B cell (primary cell): ENCODE results near the gene CFAP61. TPM values are rescaled to one million over a fixed set of nuclear protein-coding genes. Genes with fewer than 3 reads are reported as not detected.

Experiments used
- ATAC-seq: fragments of 200-7000 bp; cut with Tn5 transposase; one replicate; pipeline ENCODE4 v1.10.0; 2021; ENCODE audit warnings: low read depth, mild to moderate bottlenecking, moderate number of reproducible peaks, moderate library complexity
- CTCF ChIA-PET: fragments of 350-600 bp; sonication (Branson Sonifier 250); formaldehyde crosslinking; loops from one replicate; lab custom pipeline; 2021; ENCODE audit warnings: antibody characterized with exemption, inconsistent platforms; lab: Charles Lee
- POLR2A ChIA-PET: fragments of 350-600 bp; sonication (Branson Sonifier 250); formaldehyde crosslinking; loops from one replicate; lab custom pipeline; 2021; ENCODE audit warnings: antibody characterized with exemption; lab: Charles Lee
- DNase-seq: peaks from one replicate; pipeline ENCODE4 v3.0.0; 2013
- H2AFZ ChIP-seq: 2 replicates; pipeline ENCODE4 v1.6.1; 2012; ENCODE audit warnings: mild to moderate bottlenecking, low read depth, low read length; ENCODE audit not compliant: insufficient read depth, poor library complexity, severe bottlenecking
- H3K27ac ChIP-seq, 2 donors: 1 replicate in 1 of 2; 2 replicates in 1 of 2; pipeline ENCODE4 v1.5.1; 2012 to 2013; ENCODE audit warnings: low read length in 2 of 2, mild to moderate bottlenecking in 2 of 2, moderate library complexity in 1 of 2
- H3K27me3 ChIP-seq, 4 experiments: fragments of 200-600 bp in 1 of 4; sonication (generic) in 1 of 4; replicated peaks in 1 of 4; 1 replicate in 2 of 4; 2 replicates in 2 of 4; pipeline versions ENCODE4 v1.6.1 to v1.7.0; 2013 to 2016; ENCODE audit warnings: low read length in 3 of 4, mild to moderate bottlenecking in 2 of 4, mixed read lengths in 1 of 4, moderate library complexity in 1 of 4; ENCODE audit not compliant: insufficient read depth in 4 of 4, control insufficient read depth in 3 of 4; ENCODE audit errors: control extremely low read depth in 1 of 4
- H3K36me3 ChIP-seq, 2 experiments: replicated peaks in 1 of 2; 1 replicate in 1 of 2; 2 replicates in 1 of 2; pipeline versions ENCODE4 v1.6.1 to v1.7.1; 2013; ENCODE audit warnings: low read length in 1 of 2; ENCODE audit not compliant: insufficient read depth in 2 of 2, control insufficient read depth in 1 of 2; ENCODE audit errors: control extremely low read depth in 1 of 2, extremely low read depth in 1 of 2
- H3K4me1 ChIP-seq, 2 donors: fragments of 200-600 bp in 1 of 2; sonication (generic) in 1 of 2; 1 replicate in 1 of 2; 2 replicates in 1 of 2; pipeline versions ENCODE4 v1.5.1 to v1.6.1; 2013 to 2017; ENCODE audit warnings: low read length in 2 of 2; ENCODE audit not compliant: control insufficient read depth in 2 of 2, insufficient read depth in 2 of 2
- H3K4me2 ChIP-seq: replicated peaks from 2 replicates; pipeline ENCODE3; 2012; ENCODE audit warnings: mild to moderate bottlenecking, low read depth, low read length; ENCODE audit not compliant: poor library complexity, severe bottlenecking
- H3K4me3 ChIP-seq, 5 experiments: fragments of 200-600 bp in 1 of 5; sonication (generic) in 1 of 5; 1 replicate in 3 of 5; 2 replicates in 2 of 5; pipeline versions ENCODE4 v1.5.1 to v1.7.0; 2011 to 2016; ENCODE audit warnings: low read length in 4 of 5, mild to moderate bottlenecking in 4 of 5, low read depth in 2 of 5, control low read depth in 1 of 5, moderate library complexity in 1 of 5; ENCODE audit not compliant: insufficient read depth in 1 of 5; ENCODE audit errors: control extremely low read depth in 1 of 5, extremely low read depth in 1 of 5
- H3K79me2 ChIP-seq: fragments of 200-600 bp; sonication (generic); one replicate; pipeline ENCODE4 v1.6.0; 2016; ENCODE audit warnings: low read length; ENCODE audit not compliant: control insufficient read depth, insufficient read depth
- H3K9ac ChIP-seq: fragments of 200-600 bp; sonication (generic); 2 replicates; pipeline ENCODE4 v1.6.1; 2017; ENCODE audit warnings: mild to moderate bottlenecking, low read length, moderate library complexity
- H3K9me3 ChIP-seq, 3 donors: one replicate each; pipeline versions ENCODE4 v1.6.1 to v1.7.1; 2013; ENCODE audit warnings: low read length in 2 of 3; ENCODE audit not compliant: control insufficient read depth in 2 of 3, insufficient read depth in 1 of 3; ENCODE audit errors: control extremely low read depth in 1 of 3
- H4K20me1 ChIP-seq: 2 replicates; pipeline ENCODE4 v1.6.0; 2012; ENCODE audit warnings: mild to moderate bottlenecking, low read length; ENCODE audit not compliant: insufficient read depth, control insufficient read depth, poor library complexity, severe bottlenecking
- H3K27ac Mint-ChIP-seq: one replicate; pipeline ENCODE4 v1.8.0; 2021; ENCODE audit warnings: mixed read lengths
- H3K27me3 Mint-ChIP-seq: one replicate; pipeline ENCODE4 v1.8.0; 2021; ENCODE audit warnings: mixed read lengths
- H3K4me1 Mint-ChIP-seq: one replicate; pipeline ENCODE4 v1.8.0; 2021; ENCODE audit warnings: mixed read lengths
- H3K4me3 Mint-ChIP-seq: one replicate; pipeline ENCODE4 v1.8.0; 2021; ENCODE audit warnings: mixed read lengths
- H3K9me3 Mint-ChIP-seq: one replicate; pipeline ENCODE4 v1.8.0; 2022; ENCODE audit warnings: mixed read lengths; ENCODE audit not compliant: insufficient read depth
- CTCF ChIP-seq: fragments of 200-600 bp; IDR thresholded peaks from one replicate; pipeline ENCODE4 v1.8.0; 2022; ENCODE audit warnings: antibody characterized with exemption, mild to moderate bottlenecking
- EZH2 ChIP-seq: IDR thresholded peaks from 2 replicates; pipeline ENCODE4 v1.6.1; 2012; ENCODE audit warnings: borderline replicate concordance, low read depth, mild to moderate bottlenecking, moderate library complexity, low read length; ENCODE audit not compliant: insufficient read depth, poor library complexity, severe bottlenecking
- WGBS: methylation state at CpG from one replicate; pipeline ENCODE4 v1.1.5; 2013; ENCODE audit warnings: missing lambda C conversion rate; ENCODE audit not compliant: insufficient coverage; 5-methylcytosine and 5-hydroxymethylcytosine counted together
- intact Hi-C: fragments of 100-400 bp; cut with micrococcal nuclease; formaldehyde crosslinking; loops from one replicate; pipeline ENCODE4 v1.10.0; 2022
- polyA plus RNA-seq: library from polyadenylated mRNA; depleted of rRNA; stranded (reverse); fragments of >200 nt; gene quantifications from 2 replicates; pipeline ENCODE4 v1.2.3, GENCODE V29; 2012
- total RNA-seq, 2 donors: library from RNA; stranded (reverse); fragments of 120-200 nt in 1 of 2; gene quantifications; 1 replicate in 1 of 2; 2 replicates in 1 of 2; pipeline versions ENCODE4 v1.2.3 to v1.2.4, GENCODE V29; 2013 to 2022

CFAP61 gene
- total and polyA plus RNA-seq, 2 donors (not counting 1 experiment from before 2014, with no cell fraction given) = not detected

DNA sequence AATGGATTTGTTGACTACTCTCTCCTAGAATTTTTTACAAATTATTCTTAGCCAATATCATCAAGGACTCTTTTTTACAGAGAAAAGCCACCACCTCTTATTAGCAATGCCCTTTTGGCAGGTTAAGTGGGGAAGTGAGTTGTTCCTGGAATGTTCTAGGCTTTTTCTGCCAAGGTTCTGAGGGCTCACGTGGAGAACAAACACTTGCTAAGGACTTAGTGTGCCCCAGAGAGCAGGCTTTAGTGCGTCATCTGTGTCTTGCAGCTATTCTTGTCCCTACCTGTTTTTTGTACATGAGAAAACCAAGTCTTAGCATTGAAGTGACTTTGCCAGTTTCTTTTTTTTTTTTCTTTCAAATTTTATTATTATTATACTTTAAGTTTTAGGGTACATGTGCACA, 33.5 kb downstream of the CFAP61 start:
- no peaks in the 10 kb centered on the region for H3K9me3 Mint-ChIP-seq
- no peaks in the 10 kb centered on the region for H4K20me1 ChIP-seq
- TF ChIP-seq EZH2 = no peak
- TF ChIP-seq CTCF = no peak
- H3K4me2 ChIP-seq = no peak overlapping the region
- ATAC-seq (no peak), DNase-seq (no peak)
- ChIA-PET POLR2A (no interaction called here), CTCF (interaction anchor here (1.0 to 4.6 kb wide), 2 partner anchors 484 to 508 kb away, joined by 3 to 37 read pairs; no protein-coding TSS in a partner anchor)
- H3K4me3 ChIP-seq = no peak overlapping the region
- H3K9ac ChIP-seq = no peak overlapping the region
- H3K27me3 Mint-ChIP-seq = peaks cover 18% of the 10 kb centered on the region
- 40% methylated on average over 2 of the region's 2 CpGs for WGBS
- intact Hi-C loops = loop anchor here (2.0 kb wide), 1 partner anchor 739 kb away; no protein-coding TSS in a partner anchor
- H3K9me3 ChIP-seq = no peaks in the 10 kb centered on the region
- H3K27ac Mint-ChIP-seq = no peak overlapping the region
- no peak overlapping the region for H2AFZ ChIP-seq
- no peak overlapping the region for H3K4me3 Mint-ChIP-seq
- no peaks in the 10 kb centered on the region for H3K36me3 ChIP-seq
- peaks cover 0 to 2% (median 0%) of the 10 kb centered on the region in 4 experiments for H3K27me3 ChIP-seq
- no peaks in the 10 kb centered on the region for H3K79me2 ChIP-seq
- H3K4me1 Mint-ChIP-seq = peaks cover 2% of the 10 kb centered on the region
- no peak overlapping the region for H3K27ac ChIP-seq
- peaks cover 0 to 4% of the 10 kb centered on the region in 2 donors for H3K4me1 ChIP-seq

DNA sequence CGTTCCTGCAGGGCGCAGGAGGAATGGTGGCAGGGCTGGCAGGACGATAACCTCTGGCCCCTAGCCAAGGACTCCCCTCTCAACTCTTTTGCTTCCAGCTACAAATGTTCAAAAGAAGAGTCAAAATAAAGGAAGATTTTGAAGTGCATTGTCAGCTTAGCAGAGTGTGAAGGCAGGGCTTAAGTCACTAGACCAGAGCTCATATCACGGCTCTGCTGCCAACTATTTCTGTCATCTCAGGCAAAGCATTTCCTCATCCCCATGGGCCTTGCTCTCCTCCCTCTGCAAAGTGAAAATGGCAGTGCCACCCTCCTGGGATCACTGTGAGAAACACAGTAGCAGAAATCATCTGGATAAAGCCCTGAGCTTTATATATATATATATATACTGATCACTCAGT, 36.7 kb downstream of the CFAP61 start:
- H3K27me3 Mint-ChIP-seq = peaks cover 10% of the 10 kb centered on the region
- peaks cover under 1% of the 10 kb centered on the region for H3K4me1 Mint-ChIP-seq
- no peaks in the 10 kb centered on the region for H3K36me3 ChIP-seq
- intact Hi-C loops = no loop called here
- peaks cover 0 to 4% of the 10 kb centered on the region in 2 donors for H3K4me1 ChIP-seq
- H3K4me3 Mint-ChIP-seq = no peak overlapping the region
- no peak for ATAC-seq
- H4K20me1 ChIP-seq = no peaks in the 10 kb centered on the region
- ChIA-PET CTCF (interaction anchor here (1.3 kb wide), 1 partner anchor 482 kb away, joined by 3 read pairs; no protein-coding TSS in a partner anchor), POLR2A (no interaction called here)
- TF ChIP-seq CTCF = no peak
- no peak for TF ChIP-seq EZH2
- WGBS = 83% methylated on average over 3 of the region's 4 CpGs
- H3K9me3 ChIP-seq = no peaks in the 10 kb centered on the region
- H3K79me2 ChIP-seq = no peaks in the 10 kb centered on the region
- H3K27me3 ChIP-seq = peaks cover 0 to 4% (median 0%) of the 10 kb centered on the region in 4 experiments
- no peak for DNase-seq
- no peak overlapping the region for H3K4me3 ChIP-seq
- H3K4me2 ChIP-seq = no peak overlapping the region
- H3K9ac ChIP-seq = no peak overlapping the region
- no peaks in the 10 kb centered on the region for H3K9me3 Mint-ChIP-seq
- no peak overlapping the region for H2AFZ ChIP-seq
- H3K27ac Mint-ChIP-seq = no peak overlapping the region
- no peak overlapping the region for H3K27ac ChIP-seq
